ENCODE measurements around the gene ANKHD1.

Gene ANKHD1

DNA sequence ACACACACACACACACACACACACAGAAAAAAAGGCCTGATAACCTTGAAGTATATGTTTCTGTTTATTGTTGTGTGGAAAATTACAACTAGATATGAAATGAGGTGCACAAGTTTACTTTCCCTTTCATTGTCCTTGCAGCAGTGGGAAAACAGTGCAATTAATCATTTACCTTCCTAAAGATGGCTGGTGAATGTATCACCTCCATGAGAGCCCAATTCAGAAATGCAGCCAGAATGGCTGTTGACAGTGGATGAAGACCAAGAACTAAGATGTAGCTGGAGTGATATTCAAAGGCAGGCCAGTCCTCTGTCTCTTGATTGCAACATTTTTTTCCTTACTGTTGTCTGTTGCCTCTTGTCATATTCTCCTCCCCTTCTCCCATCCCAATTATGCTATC is 96.3 kb downstream of the ANKHD1 start:
- TF ChIP-seq, protein P1, sequence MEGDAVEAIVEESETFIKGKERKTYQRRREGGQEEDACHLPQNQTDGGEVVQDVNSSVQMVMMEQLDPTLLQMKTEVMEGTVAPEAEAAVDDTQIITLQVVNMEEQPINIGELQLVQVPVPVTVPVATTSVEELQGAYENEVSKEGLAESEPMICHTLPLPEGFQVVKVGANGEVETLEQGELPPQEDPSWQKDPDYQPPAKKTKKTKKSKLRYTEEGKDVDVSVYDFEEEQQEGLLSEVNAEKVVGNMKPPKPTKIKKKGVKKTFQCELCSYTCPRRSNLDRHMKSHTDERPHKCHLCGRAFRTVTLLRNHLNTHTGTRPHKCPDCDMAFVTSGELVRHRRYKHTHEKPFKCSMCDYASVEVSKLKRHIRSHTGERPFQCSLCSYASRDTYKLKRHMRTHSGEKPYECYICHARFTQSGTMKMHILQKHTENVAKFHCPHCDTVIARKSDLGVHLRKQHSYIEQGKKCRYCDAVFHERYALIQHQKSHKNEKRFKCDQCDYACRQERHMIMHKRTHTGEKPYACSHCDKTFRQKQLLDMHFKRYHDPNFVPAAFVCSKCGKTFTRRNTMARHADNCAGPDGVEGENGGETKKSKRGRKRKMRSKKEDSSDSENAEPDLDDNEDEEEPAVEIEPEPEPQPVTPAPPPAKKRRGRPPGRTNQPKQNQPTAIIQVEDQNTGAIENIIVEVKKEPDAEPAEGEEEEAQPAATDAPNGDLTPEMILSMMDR (conservative IDR thresholded peaks at IDR 0.05; ENCODE audit: low read depth, low read length) = no peak
- DNase-seq (ENCODE audit: low read depth) = no peak
- no peak overlapping the region for H3K4me3 ChIP-seq (ENCODE audit: low read length)

DNA sequence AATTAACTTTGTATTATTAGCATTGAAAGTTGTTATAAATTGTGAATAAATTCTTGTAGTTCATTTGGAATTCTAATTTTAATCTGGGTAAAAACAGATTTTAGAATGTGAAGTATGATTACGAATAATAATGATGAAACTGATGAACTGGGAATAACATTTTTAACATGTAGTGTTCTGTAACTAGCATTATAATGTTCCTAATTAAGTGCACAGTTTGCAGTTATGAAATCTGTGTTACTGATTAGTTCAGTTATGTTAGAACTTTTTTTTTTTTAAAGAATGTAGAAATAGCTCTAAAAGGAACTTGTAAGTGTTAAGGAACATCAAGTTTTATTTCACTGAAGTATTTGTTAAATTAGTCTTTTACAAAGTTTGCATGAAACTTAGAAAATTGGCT is 97.0 kb downstream of the ANKHD1 start:
- TF ChIP-seq, protein P1 (conservative IDR thresholded peaks at IDR 0.05; ENCODE audit: low read depth, low read length) = no peak
- DNase-seq (ENCODE audit: low read depth) = no peak
- H3K4me3 ChIP-seq (ENCODE audit: low read length) = no peak overlapping the region

DNA sequence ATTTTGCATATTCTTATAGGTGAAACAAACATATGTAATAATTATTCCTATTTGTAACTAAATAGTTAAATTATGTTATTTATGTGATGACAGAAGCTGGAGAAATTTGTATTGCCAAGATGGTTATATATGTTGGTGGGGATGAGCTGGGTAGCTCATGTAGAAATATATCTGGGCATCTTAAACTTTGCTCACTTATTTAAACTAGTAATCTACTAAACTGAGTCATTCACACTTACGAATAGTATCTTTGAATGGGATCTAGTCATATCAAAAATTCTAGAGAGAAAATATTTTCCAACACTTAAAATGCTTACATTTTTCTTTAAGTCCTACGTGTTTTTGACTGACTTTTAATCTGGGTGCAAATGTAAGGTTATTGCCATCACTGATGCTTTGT is 101.2 kb downstream of the ANKHD1 start:
- H3K4me3 ChIP-seq (ENCODE audit: low read length) = no peak overlapping the region
- TF ChIP-seq, protein P1 (conservative IDR thresholded peaks at IDR 0.05; ENCODE audit: low read depth, low read length) = no peak
- DNase-seq (ENCODE audit: low read depth) = no peak

DNA sequence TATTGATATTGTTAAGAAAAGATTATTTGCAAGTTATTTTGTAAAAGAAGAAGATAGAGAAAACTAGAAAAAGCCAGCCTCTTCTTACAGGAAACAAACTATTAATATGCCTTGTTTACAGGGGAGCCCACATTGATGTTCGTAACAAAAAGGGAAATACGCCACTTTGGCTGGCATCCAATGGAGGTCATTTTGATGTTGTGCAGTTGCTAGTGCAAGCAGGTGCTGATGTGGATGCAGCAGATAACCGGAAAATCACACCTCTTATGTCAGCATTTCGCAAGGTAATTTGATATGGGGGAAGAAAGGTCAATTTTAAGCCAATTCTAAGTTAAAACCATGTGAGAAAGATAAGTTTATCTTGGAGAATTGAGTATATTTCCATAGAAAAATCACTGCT is 108.3 kb downstream of the ANKHD1 start:
- DNase-seq (ENCODE audit: low read depth) = no peak
- no peak overlapping the region for H3K4me3 ChIP-seq (ENCODE audit: low read length)
- TF ChIP-seq, protein P1 (conservative IDR thresholded peaks at IDR 0.05; ENCODE audit: low read depth, low read length) = no peak

DNA sequence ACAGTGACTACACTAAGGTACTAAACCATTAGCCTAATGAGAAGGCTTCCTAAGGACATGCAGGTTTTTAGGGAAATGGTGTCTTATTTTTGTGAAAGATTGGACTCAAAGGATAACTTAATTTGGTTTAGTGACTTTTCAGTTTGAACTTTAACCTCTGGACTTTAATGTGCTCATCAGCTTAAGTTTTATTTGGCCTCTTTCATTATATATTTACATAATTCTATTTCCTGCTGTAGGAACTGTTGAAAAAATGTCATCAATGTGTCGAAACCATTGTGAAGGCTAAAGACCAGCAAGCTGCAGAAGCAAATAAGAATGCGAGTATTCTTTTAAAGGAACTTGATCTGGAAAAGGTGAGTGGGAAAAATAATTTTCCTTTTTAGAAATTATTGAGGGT is 111.5 kb downstream of the ANKHD1 start:
- no peak overlapping the region for H3K4me3 ChIP-seq (ENCODE audit: low read length)
- TF ChIP-seq, protein P1 (conservative IDR thresholded peaks at IDR 0.05; ENCODE audit: low read depth, low read length) = no peak
- no peak for DNase-seq (ENCODE audit: low read depth)

DNA sequence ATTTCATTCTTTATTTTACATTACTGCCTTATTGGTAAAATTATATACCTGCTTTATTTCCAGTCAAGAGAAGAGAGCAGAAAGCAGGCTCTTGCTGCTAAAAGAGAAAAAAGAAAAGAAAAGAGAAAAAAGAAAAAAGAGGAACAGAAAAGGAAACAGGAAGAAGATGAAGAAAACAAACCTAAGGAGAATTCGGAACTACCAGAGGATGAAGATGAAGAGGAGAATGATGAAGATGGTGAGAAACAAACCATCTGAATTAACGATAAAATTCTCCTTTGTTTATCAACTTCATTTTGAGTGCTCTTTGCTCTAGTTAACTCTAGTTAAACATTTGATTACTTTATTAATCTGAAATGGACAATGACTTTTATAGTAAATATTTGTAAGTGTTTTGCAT is 122.4 kb downstream of the ANKHD1 start:
- TF ChIP-seq, protein P1 (conservative IDR thresholded peaks at IDR 0.05; ENCODE audit: low read depth, low read length) = no peak
- no peak for DNase-seq (ENCODE audit: low read depth)
- no peak overlapping the region for H3K4me3 ChIP-seq (ENCODE audit: low read length)

DNA sequence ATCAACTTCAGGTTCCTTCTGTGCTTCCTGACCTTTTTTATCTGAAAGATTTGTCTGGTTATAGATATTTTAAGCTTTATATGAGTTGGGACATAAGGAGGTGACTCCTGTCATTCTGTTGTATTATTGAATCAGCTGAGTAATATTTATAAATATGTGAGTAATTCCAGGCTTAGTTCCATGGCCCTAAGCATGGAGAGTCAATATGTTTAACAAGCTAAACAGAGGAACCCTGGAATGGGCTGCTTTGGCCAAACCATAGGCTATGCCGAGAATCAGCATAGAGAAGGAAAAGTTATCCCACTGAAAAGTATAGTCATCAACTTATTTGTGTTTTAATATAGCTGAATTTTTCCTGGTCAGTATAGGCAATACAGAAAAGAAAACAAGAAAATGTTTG is 138.6 kb downstream of the ANKHD1 start:
- TF ChIP-seq, protein P1 (conservative IDR thresholded peaks at IDR 0.05; ENCODE audit: low read depth, low read length) = no peak
- DNase-seq (ENCODE audit: low read depth) = no peak
- H3K4me3 ChIP-seq (ENCODE audit: low read length) = no peak overlapping the region
